Right renal cortex interstitium (tissue), 3 donors: Measurements from ENCODE around the gene SHISAL2B. TPM values are rescaled to one million over a fixed set of nuclear protein-coding genes. Genes with fewer than 3 reads are reported as not detected.
"Not testable (repeated sequence)": the region's sequence is repeated elsewhere in the genome, so short reads cannot be mapped to it uniquely, and the experiment has no call there.

Experiments used
- DNase-seq, 3 donors: peaks; one replicate each; pipeline ENCODE4 v3.0.0-alpha.2; 2013; ENCODE audit warnings: low read depth in 3 of 3, low spot score in 2 of 3
- polyA plus RNA-seq, 3 donors: library from polyadenylated mRNA; unstranded; fragments of 120-200 nt; gene quantifications; one replicate each; pipeline ENCODE4 v1.2.1, GENCODE V29; 2013; ENCODE audit not compliant: insufficient read length in 3 of 3

The SHISAL2B gene
- under 1 TPM in 1 of 3 donors, not detected in 2; 0.34 TPM for polyA plus RNA-seq

DNA sequence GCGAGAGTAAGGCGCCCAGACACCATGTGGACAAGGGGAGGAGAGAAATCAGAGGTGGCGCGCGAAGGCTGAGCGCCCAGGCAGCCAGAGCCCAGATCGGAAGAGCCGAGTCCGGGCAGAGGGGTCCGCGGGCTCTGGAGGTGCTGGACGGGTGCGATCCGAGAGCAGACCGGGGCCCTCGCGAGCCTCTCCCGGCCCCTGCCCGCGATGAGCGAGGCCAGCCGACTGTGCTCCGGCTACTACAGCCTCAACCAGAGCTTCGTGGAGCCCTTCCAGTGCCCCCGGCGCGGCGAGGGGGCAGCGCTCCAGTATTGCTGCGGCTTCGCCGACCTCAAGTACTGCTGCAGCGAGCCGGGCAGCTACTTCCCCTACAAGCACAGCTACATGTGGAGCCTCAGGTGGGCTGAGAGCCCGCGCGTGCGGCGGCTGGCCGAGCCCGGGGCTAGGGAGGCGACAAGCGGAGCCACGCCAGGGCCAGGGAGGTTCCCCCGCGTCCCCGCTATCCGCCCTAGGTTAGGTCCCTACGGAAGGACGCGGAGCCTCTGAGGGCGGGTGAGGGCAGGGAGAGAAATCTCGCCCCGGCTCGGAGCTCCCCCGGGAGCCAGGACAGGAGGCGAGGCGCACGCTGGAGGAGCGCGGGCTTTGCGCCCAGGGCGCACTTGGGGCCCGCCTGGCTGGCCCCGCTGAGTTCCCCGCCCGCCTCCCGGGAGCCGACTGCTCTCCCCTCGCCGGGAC is at the start of gene SHISAL2B:
Gene SHISAL2B (plus strand): TSS at position 87 of the 735 bp plus-strand sequence. CDS start 121 bp downstream, at position 208.
- DNase-seq: no peak

DNA sequence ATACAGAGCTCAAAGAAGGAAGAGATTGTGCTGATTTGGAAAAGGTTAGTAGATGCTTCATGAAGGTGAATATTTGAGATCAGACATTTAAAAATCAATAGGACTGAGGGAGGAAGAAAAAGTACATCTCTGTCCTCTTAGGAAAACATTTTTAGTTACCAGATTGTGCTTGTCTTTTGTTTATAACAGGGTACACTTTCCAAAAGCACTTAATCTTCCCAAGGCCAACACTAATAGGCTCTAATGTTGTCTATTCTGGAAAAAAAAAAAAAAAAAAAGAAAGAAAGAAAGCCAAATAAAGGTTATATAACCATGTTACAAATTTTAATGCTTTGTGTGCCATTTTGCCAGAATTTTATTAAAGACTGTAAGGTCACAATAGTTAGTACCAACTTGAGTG is 45.5 kb upstream of the SHISAL2B start:
- no peak for DNase-seq

DNA sequence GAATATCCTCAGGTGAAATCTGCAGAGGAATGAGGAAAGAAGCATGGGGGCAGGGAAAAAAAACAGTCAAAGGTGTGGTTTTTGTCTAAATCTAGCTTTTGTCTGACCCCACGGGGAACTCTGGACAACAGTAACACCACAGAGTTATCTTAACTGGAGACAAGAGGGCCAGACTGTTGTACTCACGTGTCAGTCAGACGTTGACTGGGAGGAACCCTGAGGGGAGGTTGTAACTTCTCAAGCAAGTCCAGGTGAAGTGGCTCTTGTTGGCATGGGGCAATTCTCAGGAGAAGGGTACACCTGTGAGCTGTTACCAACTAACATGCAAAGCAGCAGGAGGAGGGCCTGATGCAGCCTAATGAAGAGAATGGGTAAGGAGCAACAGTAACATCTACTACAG is 44.1 kb upstream of the SHISAL2B start:
- no peak for DNase-seq

DNA sequence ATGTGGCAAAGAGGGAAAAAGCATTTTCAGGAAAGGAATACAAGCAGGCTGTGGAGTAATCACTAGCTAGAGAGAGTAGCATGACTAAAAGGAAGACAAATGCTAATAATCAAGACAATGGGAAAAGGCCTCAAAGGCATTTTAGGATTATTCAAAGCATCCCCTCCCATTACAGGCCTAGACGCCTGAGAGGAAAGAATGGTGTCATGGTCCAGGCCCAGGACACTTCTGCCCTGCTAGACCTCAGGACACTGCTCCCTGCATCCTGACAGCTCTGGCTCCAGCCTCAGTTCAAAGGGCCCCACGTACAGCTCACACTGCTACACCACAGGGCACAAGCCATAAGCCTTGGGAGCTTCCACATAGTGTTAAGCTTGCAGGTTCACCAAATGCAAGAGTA is 40.8 kb upstream of the SHISAL2B start:
- DNase-seq: no peak

DNA sequence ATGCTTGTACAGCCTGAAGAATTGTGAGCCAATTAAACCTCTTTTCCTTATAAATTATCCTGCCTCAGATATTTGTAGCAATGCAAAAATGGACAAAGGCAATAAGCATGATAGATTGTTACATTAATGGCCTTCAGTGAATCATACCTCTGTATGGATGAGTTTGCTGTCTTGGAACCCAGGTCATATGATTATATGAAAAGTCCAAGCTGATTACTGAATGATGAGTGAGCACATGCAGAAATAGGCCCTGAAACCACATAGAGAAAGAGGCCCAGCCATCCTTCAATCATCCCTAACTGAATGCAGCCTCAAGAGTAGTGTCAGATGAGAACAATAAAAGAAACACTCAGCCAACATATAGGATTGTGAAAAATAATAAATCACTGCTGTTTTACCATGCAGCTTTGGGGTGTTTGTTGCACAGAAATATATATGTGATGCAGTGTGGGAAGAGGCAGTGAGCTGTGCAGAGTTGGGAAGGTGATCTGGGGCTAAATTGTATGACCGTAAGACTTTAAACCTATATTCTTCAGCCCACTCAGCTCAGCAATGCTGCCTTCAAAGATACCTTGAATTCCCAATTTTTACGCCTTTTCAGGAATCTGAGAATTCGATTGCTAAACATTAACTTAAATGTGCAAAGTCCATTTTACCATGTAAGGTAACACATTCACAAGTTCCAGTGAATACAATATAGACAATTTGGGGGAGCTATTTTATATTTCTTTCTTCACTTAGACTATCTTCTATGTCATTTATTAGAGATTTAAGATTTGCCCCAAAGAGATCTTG is 36.3 kb upstream of the SHISAL2B start:
- DNase-seq: no peak

GRCh38 chr5:64654561-64654938 is 35.8 kb upstream of the SHISAL2B start:
- DNase-seq: no peak

GRCh38 chr5:64655596-64655995 is 34.7 kb upstream of the SHISAL2B start:
- DNase-seq: no peak

- DNase-seq: no peak
Observed at GRCh38 chr5:64659289-64659688, 31.0 kb upstream of the SHISAL2B start.

DNA sequence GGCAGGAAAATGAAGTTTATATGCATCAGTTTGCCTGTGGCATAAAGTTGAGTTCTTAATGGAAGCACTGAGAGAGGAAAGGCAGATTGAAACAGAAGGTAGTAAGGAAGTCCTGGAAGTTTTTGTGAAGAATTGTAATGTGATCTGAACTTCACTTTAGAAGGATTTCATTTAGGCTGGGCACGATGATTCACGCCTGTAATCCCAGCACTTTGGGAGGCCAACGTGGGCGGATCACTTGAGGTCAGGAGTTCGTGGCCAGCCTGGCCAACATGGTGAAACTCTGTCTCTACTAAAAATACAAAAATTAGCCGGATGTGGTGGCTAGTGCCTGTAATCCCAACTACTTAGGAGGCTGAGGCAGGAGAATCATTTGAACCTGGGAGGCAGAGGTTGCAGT is 27.1 kb upstream of the SHISAL2B start:
- DNase-seq: not testable (repeated sequence)

DNA sequence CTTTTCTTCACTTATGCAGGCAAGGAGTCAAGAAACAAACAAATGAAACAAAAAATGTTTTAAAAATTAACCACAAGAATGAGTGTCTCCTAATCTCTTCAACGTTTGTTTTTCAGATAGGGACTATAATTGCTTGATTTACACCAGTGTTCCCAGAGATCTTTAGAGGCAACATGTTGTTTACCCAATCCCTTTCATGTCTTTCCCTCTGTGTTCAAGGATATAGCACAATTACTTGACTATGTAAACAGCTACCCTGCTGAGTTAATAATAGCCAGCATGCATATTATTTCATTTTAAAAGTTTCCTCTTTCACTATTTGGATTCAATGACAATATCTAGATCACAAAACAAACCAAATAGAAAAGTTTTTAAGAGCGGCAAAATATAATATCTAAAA is 25.1 kb upstream of the SHISAL2B start:
- DNase-seq: no peak

- DNase-seq: no peak
Observed at GRCh38 chr5:64666078-64666477, 24.2 kb upstream of the SHISAL2B start.

- no peak for DNase-seq
Observed at GRCh38 chr5:64667068-64667467, 23.2 kb upstream of the SHISAL2B start.

DNA sequence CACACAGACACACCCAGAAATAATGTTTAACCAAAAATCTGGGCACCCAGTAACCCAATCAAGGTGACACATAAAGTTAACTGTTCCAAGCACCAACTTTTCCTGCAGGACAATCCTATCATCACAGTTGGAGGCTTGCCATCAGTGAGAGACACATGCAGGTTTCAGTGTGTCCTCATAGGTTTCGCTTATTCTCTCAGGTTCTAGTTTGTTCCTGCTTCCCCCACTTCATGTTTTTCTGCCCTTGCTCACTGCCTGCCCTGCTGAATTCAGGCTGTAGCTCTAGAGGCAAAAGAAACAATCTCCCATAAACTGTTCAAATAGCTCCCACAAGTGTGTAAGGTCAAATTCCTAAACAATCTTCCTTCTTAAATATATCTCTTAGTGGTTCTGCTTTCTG is 20.0 kb upstream of the SHISAL2B start:
- DNase-seq: no peak

DNA sequence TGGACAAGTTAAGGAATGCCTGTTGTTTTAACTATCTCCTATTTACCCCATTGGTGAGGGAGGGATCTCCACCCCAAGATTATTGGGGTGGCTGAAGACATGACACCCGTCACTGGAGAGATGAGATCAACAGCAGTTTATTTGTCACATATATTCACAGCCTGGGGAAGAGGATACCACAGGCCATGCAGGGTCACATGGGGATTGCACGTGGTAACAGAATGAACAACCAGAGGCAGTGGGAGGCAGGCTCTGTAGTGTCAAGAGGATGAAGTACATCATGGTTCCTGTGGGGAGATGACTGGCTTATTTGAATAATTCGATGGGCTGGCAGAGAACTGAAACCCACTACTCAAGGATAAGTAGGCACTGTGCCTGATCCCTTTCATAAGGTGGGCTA is 18.6 kb upstream of the SHISAL2B start:
- DNase-seq: no peak

GRCh38 chr5:64678374-64678773 is 11.9 kb upstream of the SHISAL2B start:
- no peak for DNase-seq

DNA sequence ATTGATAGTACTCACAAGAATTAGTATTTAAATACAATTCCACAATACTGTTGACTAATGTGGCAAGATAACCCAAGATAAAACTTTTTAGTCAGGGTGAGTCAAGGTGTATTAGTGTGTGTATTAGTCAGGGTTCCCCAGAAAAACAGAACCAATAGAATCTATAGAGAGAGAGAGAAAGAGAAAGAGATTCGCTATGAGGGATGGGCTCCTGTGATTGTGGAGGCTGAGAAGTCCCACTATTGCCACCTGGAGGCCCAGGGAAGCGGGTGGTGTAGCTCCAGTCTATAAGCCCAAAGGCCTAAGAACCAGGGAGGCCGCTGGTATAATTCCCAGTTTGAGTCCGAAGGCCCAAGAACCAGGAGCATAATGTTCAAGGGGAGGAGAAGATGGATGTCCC is 10.0 kb upstream of the SHISAL2B start:
- no peak for DNase-seq

GRCh38 chr5:64682608-64683007 is 7.7 kb upstream of the SHISAL2B start:
- no peak for DNase-seq

DNA sequence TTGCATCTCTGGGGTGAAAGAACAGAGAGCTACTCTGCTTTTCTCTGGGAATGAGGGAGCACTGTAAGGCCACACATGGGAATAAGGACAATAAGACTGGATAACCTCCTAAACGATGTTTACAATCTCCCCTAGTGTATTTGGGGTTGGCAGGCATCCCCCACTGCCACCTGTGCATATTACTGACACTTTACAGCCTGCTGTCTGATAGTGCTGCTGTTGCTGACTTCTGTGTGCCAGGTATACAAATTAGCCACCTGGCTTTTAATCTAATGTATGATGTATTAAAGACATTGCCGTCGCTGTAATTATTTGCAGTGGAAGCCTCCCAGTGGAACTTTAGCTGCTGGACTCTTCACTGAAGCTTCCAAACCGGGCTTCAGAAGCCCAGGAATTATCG is 4.4 kb upstream of the SHISAL2B start:
- no peak for DNase-seq

DNA sequence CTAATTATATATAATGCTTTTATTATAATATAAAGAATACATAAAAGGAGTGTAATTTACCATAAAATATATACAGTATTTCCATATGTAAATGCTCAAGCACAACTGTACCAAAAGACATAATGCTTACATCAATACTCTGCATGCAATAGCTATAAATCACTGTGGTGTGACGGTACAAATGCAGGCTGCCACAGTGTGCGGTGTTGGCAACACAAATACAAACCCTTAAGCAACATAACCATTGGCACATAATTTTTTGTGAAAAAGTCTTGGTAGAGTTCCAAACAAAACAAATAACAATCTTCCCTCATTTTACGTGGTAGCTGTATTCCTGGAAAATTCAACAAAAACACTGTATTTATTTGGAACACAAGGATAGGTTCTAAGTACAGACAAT is 1.9 kb upstream of the SHISAL2B start:
- DNase-seq: no peak

DNA sequence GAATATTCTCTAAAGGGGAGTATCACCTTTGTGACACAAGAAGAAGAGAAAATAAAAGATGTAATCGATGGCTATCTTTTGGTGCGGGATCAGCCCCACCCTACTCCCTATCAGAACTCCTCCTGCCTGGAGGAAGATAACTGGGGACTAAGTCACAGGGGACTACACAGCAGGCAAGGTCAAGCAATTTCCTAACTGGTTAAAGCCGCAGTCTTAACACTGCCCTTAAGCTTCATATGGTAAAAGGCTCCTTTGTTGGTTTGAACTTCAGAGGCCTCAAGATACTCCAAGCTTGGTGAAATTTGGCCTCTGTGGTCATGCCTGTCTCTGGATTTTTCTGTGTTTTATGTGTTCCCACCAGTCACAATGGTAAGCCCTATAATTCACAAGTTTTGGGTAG is 1.3 kb upstream of the SHISAL2B start:
- no peak for DNase-seq

DNA sequence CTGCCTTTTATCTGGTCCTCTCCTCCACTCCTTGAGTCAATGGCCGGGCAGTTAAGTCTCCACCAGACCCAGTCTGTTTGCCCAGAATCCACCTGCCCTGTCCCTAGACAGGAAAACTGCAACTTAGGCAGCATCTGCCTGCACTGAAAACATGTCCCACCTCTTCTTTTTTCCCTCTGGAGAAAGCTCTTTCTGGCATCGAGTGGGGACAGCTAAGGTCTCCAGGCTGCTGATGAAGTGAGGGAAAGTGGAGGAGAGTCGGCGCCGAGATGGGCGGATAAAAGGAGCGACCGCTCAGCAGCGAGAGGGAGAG is 243 bp upstream of the SHISAL2B start:
- no peak for DNase-seq

- DNase-seq: no peak
Observed at GRCh38 chr5:64691291-64691690, 988 bp downstream of the SHISAL2B start.
